ENCODE measurements around the gene ASRGL1. TPM values are rescaled to one million over a fixed set of nuclear protein-coding genes. Genes with fewer than 3 reads are reported as not detected.

ASRGL1 gene
- polyA plus RNA-seq, 1 of the 3 experiments (the other 2 are of a cell fraction): 4.3 TPM

DNA sequence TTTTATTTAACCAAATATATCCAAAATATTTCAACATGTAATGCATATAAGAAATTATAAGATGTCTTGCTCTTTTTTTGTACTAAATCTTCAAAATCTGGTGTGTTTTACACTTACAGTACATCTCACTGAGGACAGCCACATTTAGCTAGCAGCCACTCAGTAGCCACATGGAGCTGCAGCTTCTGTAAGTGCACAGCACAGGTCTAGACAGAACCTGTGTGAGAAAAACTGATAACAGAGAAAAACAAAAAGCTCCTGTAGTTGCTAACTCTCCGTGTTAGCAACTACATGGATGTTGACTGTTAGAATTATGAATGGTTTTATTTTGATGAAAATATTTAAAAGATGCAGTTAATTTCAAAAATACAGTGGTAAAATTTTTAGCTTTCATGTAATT lies 22.2 kb downstream of the ASRGL1 start:
- Histone ChIP-seq H3K36me3 (replicated peaks in 1 of 2; ENCODE audit: control insufficient read depth in 1 of 2, insufficient read depth in 2 of 2, low read length in 1 of 2) (no peaks in the 10 kb centered on the region), H3K4me2 (no peak overlapping the region), H3K27me3 (ENCODE audit: insufficient read depth) (no peaks in the 10 kb centered on the region), H3F3A (replicated peaks; ENCODE audit: insufficient read depth) (no peaks in the 10 kb centered on the region), H3K9me2 (no peaks in the 10 kb centered on the region), H3K9me3 (no peaks in the 10 kb centered on the region), H2AFZ (ENCODE audit: low read depth) (no peak overlapping the region), H4K20me1 (ENCODE audit: insufficient read depth) (no peaks in the 10 kb centered on the region), H3K9ac (no peak overlapping the region), H3K4me3 (ENCODE audit: low read depth in 2 of 2, low read length in 1 of 2) (no peak overlapping the region), H3K4me1 (ENCODE audit: control insufficient read depth in 1 of 2, insufficient read depth in 2 of 2, low read depth in 1 of 2, low read length in 1 of 2) (no peaks in the 10 kb centered on the region), H3K27ac (ENCODE audit: low read depth in 2 of 2, low read length in 1 of 2) (no peak overlapping the region), H3K79me2 (ENCODE audit: insufficient read depth) (no peaks in the 10 kb centered on the region)
- no peak for DNase-seq
- ChIA-PET POLR2A (no interaction called here), CTCF (interaction anchor here (0.8 to 1.7 kb wide), 4 partner anchors 13 to 36 kb away, joined by 3 to 6 read pairs (median 3); no protein-coding TSS in a partner anchor)
- TF ChIP-seq MEF2A (IDR thresholded peaks at IDR 0.05; ENCODE audit: borderline replicate concordance, low read depth) (no peak), JUND (IDR thresholded peaks at IDR 0.05) (no peak), FOXJ3 (CRISPR knock-in tag; IDR thresholded peaks at IDR 0.05) (no peak), RCOR1 (IDR thresholded peaks at IDR 0.05; ENCODE audit: low read length) (no peak), NRF1 (IDR thresholded peaks at IDR 0.05; ENCODE audit: low read depth, low read length) (no peak), POLR2AphosphoS5 (IDR thresholded peaks at IDR 0.05; ENCODE audit: low read depth, low read length) (no peak), ZBTB33 (IDR thresholded peaks at IDR 0.05; ENCODE audit: borderline replicate concordance, low read depth) (no peak), SIN3A (IDR thresholded peaks at IDR 0.05; ENCODE audit: borderline replicate concordance, low read depth, low read length) (no peak), RAD21 (IDR thresholded peaks at IDR 0.05; ENCODE audit: low read length) (no peak), NFIC (IDR thresholded peaks at IDR 0.05; ENCODE audit: borderline replicate concordance) (no peak), USF2 (IDR thresholded peaks at IDR 0.05; ENCODE audit: borderline replicate concordance, low read depth, low read length) (no peak), TAF1 (IDR thresholded peaks at IDR 0.05; ENCODE audit: borderline replicate concordance, low read depth, low read length) (no peak), ELF1 (IDR thresholded peaks at IDR 0.05) (no peak)
- 97% methylated on average over 1 of the region's 1 CpG for WGBS (ENCODE audit: low lambda C conversion rate)

DNA sequence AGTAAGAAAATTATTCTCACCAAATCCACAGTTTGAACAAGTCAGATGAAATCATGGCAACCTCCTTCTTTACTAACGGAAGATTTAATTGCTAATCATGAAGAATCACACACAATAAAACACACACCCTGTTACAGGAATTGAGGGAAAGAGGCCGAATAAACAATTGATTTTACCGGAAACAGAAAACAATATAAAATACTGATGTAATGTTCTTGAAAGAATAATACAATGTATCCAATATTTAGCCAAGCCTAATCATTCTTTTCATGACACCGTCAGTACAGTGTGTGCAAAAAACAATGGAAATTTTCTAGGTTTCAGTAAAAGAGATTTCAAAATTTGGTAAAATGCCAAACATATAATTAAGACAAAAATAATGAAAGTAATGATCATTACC lies 23.4 kb downstream of the ASRGL1 start:
- no peak for DNase-seq
- H3K9ac ChIP-seq: no peak overlapping the region
- H3K4me2 ChIP-seq: no peak overlapping the region

More for the DNA sequence above, 23.4 kb downstream of the ASRGL1 start:
- CTCF ChIA-PET: interaction anchor here (1.0 to 1.7 kb wide), 2 partner anchors 20 to 23 kb away, joined by 3 to 6 read pairs; no protein-coding TSS in a partner anchor
- TF ChIP-seq TCF12 (IDR thresholded peaks at IDR 0.05) (no peak), RAD21 (IDR thresholded peaks at IDR 0.05; ENCODE audit: low read length) (no peak), MEF2A (IDR thresholded peaks at IDR 0.05; ENCODE audit: borderline replicate concordance, low read depth) (no peak), TAF1 (IDR thresholded peaks at IDR 0.05; ENCODE audit: borderline replicate concordance, low read depth, low read length) (no peak), USF1 (IDR thresholded peaks at IDR 0.05; ENCODE audit: borderline replicate concordance, low read depth) (no peak), ZBTB33 (IDR thresholded peaks at IDR 0.05; ENCODE audit: borderline replicate concordance, low read depth) (no peak)
- TF ChIP-seq, protein P1, sequence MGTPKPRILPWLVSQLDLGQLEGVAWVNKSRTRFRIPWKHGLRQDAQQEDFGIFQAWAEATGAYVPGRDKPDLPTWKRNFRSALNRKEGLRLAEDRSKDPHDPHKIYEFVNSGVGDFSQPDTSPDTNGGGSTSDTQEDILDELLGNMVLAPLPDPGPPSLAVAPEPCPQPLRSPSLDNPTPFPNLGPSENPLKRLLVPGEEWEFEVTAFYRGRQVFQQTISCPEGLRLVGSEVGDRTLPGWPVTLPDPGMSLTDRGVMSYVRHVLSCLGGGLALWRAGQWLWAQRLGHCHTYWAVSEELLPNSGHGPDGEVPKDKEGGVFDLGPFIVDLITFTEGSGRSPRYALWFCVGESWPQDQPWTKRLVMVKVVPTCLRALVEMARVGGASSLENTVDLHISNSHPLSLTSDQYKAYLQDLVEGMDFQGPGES (IDR thresholded peaks at IDR 0.05; ENCODE audit: low read depth, low read length): no peak
- Histone ChIP-seq H2AFZ (ENCODE audit: low read depth) (no peak overlapping the region), H3K36me3 (replicated peaks in 1 of 2; ENCODE audit: control insufficient read depth in 1 of 2, insufficient read depth in 2 of 2, low read length in 1 of 2) (no peaks in the 10 kb centered on the region), H3F3A (replicated peaks; ENCODE audit: insufficient read depth) (no peaks in the 10 kb centered on the region), H3K9me3 (no peaks in the 10 kb centered on the region), H3K4me1 (ENCODE audit: control insufficient read depth in 1 of 2, insufficient read depth in 2 of 2, low read depth in 1 of 2, low read length in 1 of 2) (no peaks in the 10 kb centered on the region), H3K27me3 (ENCODE audit: insufficient read depth) (no peaks in the 10 kb centered on the region), H3K9me2 (no peaks in the 10 kb centered on the region), H4K20me1 (ENCODE audit: insufficient read depth) (no peaks in the 10 kb centered on the region), H3K79me2 (ENCODE audit: insufficient read depth) (no peaks in the 10 kb centered on the region), H3K4me3 (ENCODE audit: low read depth in 2 of 2, low read length in 1 of 2) (no peak overlapping the region), H3K27ac (ENCODE audit: low read depth in 2 of 2, low read length in 1 of 2) (no peak overlapping the region)
- 85% methylated on average over 4 of the region's 4 CpGs for WGBS (ENCODE audit: low lambda C conversion rate)
- POLR2A ChIA-PET: no interaction called here
